H1 (cell line): ENCODE data around the gene PLD2. TPM values are rescaled to one million over a fixed set of nuclear protein-coding genes. Genes with fewer than 3 reads are reported as not detected.

Experiments used
- CTCF ChIA-PET: fragments of 300-600 bp; sonication (Branson Sonifier 250); formaldehyde crosslinking; loops from one replicate; lab custom pipeline; 2021; ENCODE audit not compliant: partially characterized antibody; lab: Charles Lee
- POLR2A ChIA-PET: fragments of 300-600 bp; sonication (Branson Sonifier 250); formaldehyde crosslinking; loops from one replicate; lab custom pipeline; 2021; ENCODE audit warnings: inconsistent platforms; ENCODE audit not compliant: partially characterized antibody; lab: Charles Lee
- DNase-seq, 2 experiments: peaks; one replicate each; pipeline versions ENCODE4 v3.0.0 to v3.0.0-alpha.2; 2010 to 2022; ENCODE audit warnings: low spot score in 2 of 2, low read depth in 1 of 2, mixed read lengths in 1 of 2
- FAIRE-seq: peaks from 2 replicates; lab custom pipeline; 2011; peaks lifted over from hg19 to GRCh38; lab: Jason Lieb, UNC
- H2AFZ ChIP-seq: 2 replicates; pipeline ENCODE4 v1.8.1; 2012; ENCODE audit warnings: low read length, inconsistent platforms
- H2AK5ac ChIP-seq: 2 replicates; pipeline ENCODE4 v1.6.1; 2013; ENCODE audit warnings: low read depth, low read length
- H2BK120ac ChIP-seq: replicated peaks from 2 replicates; pipeline ENCODE3; 2013; ENCODE audit warnings: low read depth, low read length, inconsistent platforms
- H2BK12ac ChIP-seq: 2 replicates; pipeline ENCODE4 v1.6.1; 2013; ENCODE audit warnings: low read depth, low read length
- H2BK15ac ChIP-seq: 2 replicates; pipeline ENCODE4 v1.6.1; 2013; ENCODE audit warnings: low read length
- H2BK20ac ChIP-seq: 2 replicates; pipeline ENCODE4 v1.6.1; 2013; ENCODE audit warnings: low read length
- H2BK5ac ChIP-seq: 2 replicates; pipeline ENCODE4 v1.6.1; 2013; ENCODE audit warnings: low read depth, low read length
- H3K14ac ChIP-seq: 2 replicates; pipeline ENCODE4 v1.6.1; 2013; ENCODE audit warnings: inconsistent platforms; ENCODE audit not compliant: insufficient read length
- H3K18ac ChIP-seq: 2 replicates; pipeline ENCODE4 v1.6.1; 2013; ENCODE audit warnings: low read length; ENCODE audit errors: extremely low read depth
- H3K23ac ChIP-seq: 2 replicates; pipeline ENCODE4 v1.6.1; 2013; ENCODE audit warnings: inconsistent platforms; ENCODE audit not compliant: insufficient read length
- H3K23me2 ChIP-seq: 2 replicates; pipeline ENCODE4 v1.6.1; 2013; ENCODE audit warnings: low read depth, low read length
- H3K27ac ChIP-seq: 2 replicates; pipeline ENCODE4 v1.6.1; 2011; ENCODE audit warnings: low read depth, low read length, inconsistent platforms
- H3K27me3 ChIP-seq, 4 experiments: replicated peaks in 1 of 4; 1 replicate in 1 of 4; 2 replicates in 3 of 4; pipeline versions ENCODE4 v1.6.1 to v1.8.1; 2011 to 2013; ENCODE audit warnings: low read length in 3 of 4, mild to moderate bottlenecking in 3 of 4, inconsistent platforms in 2 of 4, mixed read lengths in 2 of 4, moderate library complexity in 1 of 4; ENCODE audit not compliant: control insufficient read depth in 3 of 4, insufficient read depth in 3 of 4; ENCODE audit errors: extremely low read depth in 1 of 4
- H3K36me3 ChIP-seq, 4 experiments: 2 replicates each; pipeline versions ENCODE4 v1.6.1 to v1.8.1; 2011 to 2013; ENCODE audit warnings: mild to moderate bottlenecking in 4 of 4, low read length in 3 of 4, moderate library complexity in 2 of 4, control low read depth in 1 of 4, inconsistent platforms in 1 of 4; ENCODE audit not compliant: insufficient read depth in 4 of 4, control insufficient read depth in 2 of 4
- H3K4ac ChIP-seq: replicated peaks from 2 replicates; pipeline ENCODE3; 2013; ENCODE audit warnings: low read length, low read depth, mixed read lengths, inconsistent platforms; ENCODE audit not compliant: insufficient read length
- H3K4me1 ChIP-seq, 4 experiments: replicated peaks in 1 of 4; 1 replicate in 1 of 4; 2 replicates in 3 of 4; pipeline versions ENCODE4 v1.6.1 to v1.8.1; 2011 to 2013; ENCODE audit warnings: low read length in 3 of 4, inconsistent platforms in 2 of 4, mixed read lengths in 1 of 4; ENCODE audit not compliant: insufficient read depth in 4 of 4, control insufficient read depth in 3 of 4
- H3K4me2 ChIP-seq, 2 experiments: 2 replicates each; pipeline versions ENCODE4 v1.6.1 to v1.8.1; 2011 to 2013; ENCODE audit warnings: low read depth in 2 of 2, low read length in 2 of 2, control low read depth in 1 of 2, inconsistent platforms in 1 of 2, mild to moderate bottlenecking in 1 of 2; ENCODE audit not compliant: insufficient read depth in 1 of 2
- H3K4me3 ChIP-seq, 4 experiments: fragments of 200-600, 300-600 bp in 1 of 4; sonication (generic), shearing (Covaris generic), sonication (Bioruptor Twin) in 1 of 4; 2 replicates each; pipeline versions ENCODE4 v1.5.1 to v1.8.1; 2011 to 2016; ENCODE audit warnings: low read length in 4 of 4, low read depth in 3 of 4, control low read depth in 2 of 4, inconsistent platforms in 2 of 4, mild to moderate bottlenecking in 2 of 4, mixed read lengths in 1 of 4, moderate library complexity in 1 of 4; ENCODE audit not compliant: insufficient read depth in 2 of 4; ENCODE audit errors: extremely low read depth in 1 of 4
- H3K56ac ChIP-seq: replicated peaks from 2 replicates; pipeline ENCODE3; 2013; ENCODE audit warnings: low read depth, mild to moderate bottlenecking, mixed read lengths, low read length, inconsistent platforms; ENCODE audit not compliant: insufficient read length
- H3K79me1 ChIP-seq: 2 replicates; pipeline ENCODE4 v1.6.1; 2013; ENCODE audit warnings: low read depth, low read length, control low read depth
- H3K79me2 ChIP-seq, 2 experiments: 2 replicates each; pipeline versions ENCODE4 v1.6.1 to v1.8.1; 2012 to 2013; ENCODE audit warnings: low read length in 2 of 2, mild to moderate bottlenecking in 2 of 2, inconsistent platforms in 1 of 2; ENCODE audit not compliant: insufficient read depth in 2 of 2, control insufficient read depth in 1 of 2
- H3K9ac ChIP-seq, 4 experiments: replicated peaks in 1 of 4; 1 replicate in 1 of 4; 2 replicates in 3 of 4; pipeline versions ENCODE4 v1.6.1 to v1.8.1; 2011 to 2013; ENCODE audit warnings: low read depth in 3 of 4, low read length in 3 of 4, control low read depth in 2 of 4, mild to moderate bottlenecking in 2 of 4, moderate library complexity in 2 of 4, inconsistent platforms in 1 of 4; ENCODE audit errors: extremely low read depth in 1 of 4
- H3K9me3 ChIP-seq, 2 experiments: 2 replicates each; pipeline versions ENCODE4 v1.6.1 to v1.8.1; 2012 to 2013; ENCODE audit warnings: mild to moderate bottlenecking in 2 of 2, moderate library complexity in 2 of 2, control low read depth in 1 of 2, inconsistent platforms in 1 of 2, low read depth in 1 of 2, low read length in 1 of 2, mixed read lengths in 1 of 2; ENCODE audit not compliant: insufficient read depth in 2 of 2
- H4K20me1 ChIP-seq, 2 experiments: replicated peaks in 1 of 2; 2 replicates each; pipeline versions ENCODE3 to v1.8.1; 2011 to 2013; ENCODE audit warnings: inconsistent platforms in 2 of 2, low read length in 2 of 2, mild to moderate bottlenecking in 1 of 2; ENCODE audit not compliant: insufficient read depth in 2 of 2, control insufficient read depth in 1 of 2
- H4K5ac ChIP-seq: 2 replicates; pipeline ENCODE4 v1.6.1; 2013; ENCODE audit warnings: low read length, low read depth, mixed read lengths, inconsistent platforms; ENCODE audit not compliant: insufficient read length
- H4K8ac ChIP-seq: 2 replicates; pipeline ENCODE4 v1.8.0; 2013; ENCODE audit warnings: mild to moderate bottlenecking, moderate library complexity, low read length, inconsistent platforms; ENCODE audit not compliant: insufficient read depth; ENCODE audit errors: extremely low read depth
- H4K91ac ChIP-seq: replicated peaks from 2 replicates; pipeline ENCODE3; 2013; ENCODE audit warnings: low read length, mixed read lengths, inconsistent platforms; ENCODE audit not compliant: insufficient read length
- ASH2L ChIP-seq: fragments of 200-600, 300-600 bp; sonication (generic); IDR thresholded peaks from one replicate; pipeline ENCODE4 v1.7.1; 2017; ENCODE audit warnings: low read length
- ATF2 ChIP-seq: IDR thresholded peaks from 2 replicates; pipeline ENCODE4 v1.6.1; 2012; ENCODE audit warnings: low read length, inconsistent platforms
- CBX5 ChIP-seq: fragments of 300-800, 300-1000 bp; sonication (generic); IDR thresholded peaks from 2 replicates; pipeline ENCODE4 v1.7.1; 2016; ENCODE audit warnings: antibody characterized with exemption, low read length, low read depth
- CHD1 ChIP-seq: IDR thresholded peaks from 2 replicates; pipeline ENCODE4 v1.6.1; 2012; ENCODE audit warnings: low read depth, low read length, improper control_type of control experiment
- GTF2F1 ChIP-seq: IDR thresholded peaks from 2 replicates; pipeline ENCODE4 v1.6.1; 2012; ENCODE audit warnings: low read depth, low read length, improper control_type of control experiment, borderline replicate concordance
- HDAC6 ChIP-seq: IDR thresholded peaks from one replicate; pipeline ENCODE4 v1.7.1; 2012; ENCODE audit warnings: low read depth, mild to moderate bottlenecking, inconsistent platforms, low read length, moderate library complexity
- KDM1A ChIP-seq: fragments of 200-600, 300-600 bp; sonication (generic); IDR thresholded peaks from 2 replicates; pipeline ENCODE4 v1.7.1; 2016; ENCODE audit warnings: mild to moderate bottlenecking, low read length, borderline replicate concordance
- SP1 ChIP-seq: IDR thresholded peaks from 2 replicates; pipeline ENCODE4 v1.6.1; 2011; ENCODE audit warnings: low read depth, low read length
- SUZ12 ChIP-seq: fragments of 200-600 bp; sonication (generic); IDR thresholded peaks from 2 replicates; pipeline ENCODE4 v1.6.1; 2012; ENCODE audit warnings: mild to moderate bottlenecking, inconsistent platforms, low read length, moderate library complexity, mixed read lengths
- YY1 ChIP-seq: IDR thresholded peaks from 2 replicates; pipeline ENCODE4 v1.6.1; 2011; ENCODE audit warnings: low read depth, mild to moderate bottlenecking, low read length
- WGBS, 2 experiments: shearing (Covaris generic) in 1 of 2; methylation state at CpG; one replicate each; pipeline versions ENCODE4 v1.1.6 to v1.1.7; 2013 to 2015; ENCODE audit warnings: low lambda C conversion rate in 2 of 2, mixed read lengths in 2 of 2, inconsistent platforms in 1 of 2, low coverage in 1 of 2, missing lambda C conversion rate in 1 of 2; ENCODE audit not compliant: insufficient replicate concordance in 2 of 2, insufficient coverage in 1 of 2, insufficient read length in 1 of 2; ENCODE audit errors: extremely low coverage in 1 of 2, missing lambda C conversion rate in 1 of 2; 5-methylcytosine and 5-hydroxymethylcytosine counted together
- polyA plus RNA-seq, 7 experiments: library from polyadenylated mRNA; depleted of rRNA in 3 of 7; stranded (reverse) in 5 of 7; unstranded in 2 of 7; fragments of >200 nt in 5 of 7; fragments of 200-250 nt in 2 of 7; gene quantifications; 1 replicate in 5 of 7; 2 replicates in 1 of 7; 4 replicates in 1 of 7; pipeline versions ENCODE4 v1.2.1 to v1.2.3, GENCODE V29; 2011 to 2013; ENCODE audit warnings: missing spikeins in 2 of 7, mixed read lengths in 2 of 7
- total RNA-seq: library from RNA; stranded (reverse); fragmentation: NEBNext Ultra II Directional; extraction: Animal tissue kit (Norgen Biotek cat#: 25700); gene quantifications from 2 replicates; pipeline ENCODE4 v1.2.1, GENCODE V29; 2021
- TF ChIP-seq, protein P1 (sequence below): IDR thresholded peaks from 2 replicates; pipeline ENCODE4 v1.6.1; 2012; ENCODE audit warnings: inconsistent platforms

PLD2 gene
- total and polyA plus RNA-seq, 2 of the 8 experiments (the other 6 are each of a cell fraction or from before 2014, with no cell fraction given) = 44.3 to 48.4 TPM

GRCh38 chr17:4822835-4823234 lies 15.9 kb downstream of the PLD2 start:
- CTCF ChIA-PET = interaction anchor here (1.1 to 2.5 kb wide), 8 partner anchors 15 to 133 kb away, joined by 3 to 10 read pairs (median 4); no protein-coding TSS in a partner anchor
- H3K4me3 ChIP-seq = no peak overlapping the region
- no peak overlapping the region for H3K56ac ChIP-seq
- 85% methylated on average over 3 of the region's 3 CpGs; no CpG with 5 or more reads in 1 of the 2 experiments for WGBS, 2 experiments
- H2AK5ac ChIP-seq = no peak overlapping the region
- no peaks in the 10 kb centered on the region for H3K79me2 ChIP-seq
- DNase-seq (no peak), FAIRE-seq (no peak)
- no peak overlapping the region for H3K4ac ChIP-seq
- no peak overlapping the region for H3K14ac ChIP-seq
- no peak overlapping the region for H4K91ac ChIP-seq
- no peak overlapping the region for H2BK20ac ChIP-seq
- no peak overlapping the region for H2BK120ac ChIP-seq
- peaks cover 0 to 3% (median 1%) of the 10 kb centered on the region in 4 experiments; a peak in 4 of 8 replicates for H3K36me3 ChIP-seq
- H3K23ac ChIP-seq = no peak overlapping the region
- no peak overlapping the region for H2BK15ac ChIP-seq
- no peak overlapping the region for H2BK5ac ChIP-seq
- no peaks in the 10 kb centered on the region for H3K23me2 ChIP-seq
- H4K8ac ChIP-seq = no peak overlapping the region
- H3K9ac ChIP-seq = no peak overlapping the region
- H3K4me2 ChIP-seq = no peak overlapping the region
- H3K27ac ChIP-seq = no peak overlapping the region
- peaks cover 3% of the 10 kb centered on the region in 2 experiments for H4K20me1 ChIP-seq
- H3K4me1 ChIP-seq = no peaks in the 10 kb centered on the region
- H3K18ac ChIP-seq = no peak overlapping the region
- no peaks in the 10 kb centered on the region; the same call in 1 of the 2 replicates for H3K79me1 ChIP-seq
- TF ChIP-seq GTF2F1 (no peak), CBX5 (no peak), HDAC6 (no peak), YY1 (no peak), ASH2L (no peak), ATF2 (no peak), CHD1 (no peak), SP1 (no peak), SUZ12 (no peak), KDM1A (no peak)
- TF ChIP-seq, protein P1, sequence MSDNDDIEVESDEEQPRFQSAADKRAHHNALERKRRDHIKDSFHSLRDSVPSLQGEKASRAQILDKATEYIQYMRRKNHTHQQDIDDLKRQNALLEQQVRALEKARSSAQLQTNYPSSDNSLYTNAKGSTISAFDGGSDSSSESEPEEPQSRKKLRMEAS = no peak
- H3K27me3 ChIP-seq = no peaks in the 10 kb centered on the region
- no peak overlapping the region for H2AFZ ChIP-seq
- H3K9me3 ChIP-seq = no peaks in the 10 kb centered on the region
- POLR2A ChIA-PET = interaction anchor here (0.6 to 2.7 kb wide), 6 partner anchors 10 to 265 kb away, joined by 3 to 14 read pairs (median 3); partner anchors contain the start of genes MINK1 and PLD2
- H2BK12ac ChIP-seq = no peak overlapping the region
- no peak overlapping the region for H4K5ac ChIP-seq
